ENCODE results near the gene SMIM26.

DNA sequence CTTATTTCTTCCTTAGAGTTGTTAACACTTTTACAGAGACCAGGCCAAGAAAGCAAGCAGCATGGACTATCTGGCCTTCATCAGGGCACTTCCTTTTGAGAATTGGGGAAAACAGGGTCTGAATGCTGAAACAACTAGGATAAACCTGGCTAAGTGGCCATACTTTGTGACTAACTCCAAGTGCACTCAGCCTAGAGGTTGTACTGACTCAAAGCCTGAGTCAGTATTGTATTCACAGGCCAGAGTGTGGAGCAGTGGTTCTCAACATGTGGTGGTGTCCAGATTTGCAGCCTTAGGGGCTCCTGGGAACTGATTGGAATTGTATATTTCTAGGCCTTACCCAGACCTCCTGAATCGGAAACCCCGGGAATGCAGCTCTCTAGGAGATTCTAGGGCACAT, 39.4 kb upstream of the SMIM26 start:
- no peak for TF ChIP-seq EP300 (IDR thresholded peaks at IDR 0.05)
- TF ChIP-seq, protein P1, sequence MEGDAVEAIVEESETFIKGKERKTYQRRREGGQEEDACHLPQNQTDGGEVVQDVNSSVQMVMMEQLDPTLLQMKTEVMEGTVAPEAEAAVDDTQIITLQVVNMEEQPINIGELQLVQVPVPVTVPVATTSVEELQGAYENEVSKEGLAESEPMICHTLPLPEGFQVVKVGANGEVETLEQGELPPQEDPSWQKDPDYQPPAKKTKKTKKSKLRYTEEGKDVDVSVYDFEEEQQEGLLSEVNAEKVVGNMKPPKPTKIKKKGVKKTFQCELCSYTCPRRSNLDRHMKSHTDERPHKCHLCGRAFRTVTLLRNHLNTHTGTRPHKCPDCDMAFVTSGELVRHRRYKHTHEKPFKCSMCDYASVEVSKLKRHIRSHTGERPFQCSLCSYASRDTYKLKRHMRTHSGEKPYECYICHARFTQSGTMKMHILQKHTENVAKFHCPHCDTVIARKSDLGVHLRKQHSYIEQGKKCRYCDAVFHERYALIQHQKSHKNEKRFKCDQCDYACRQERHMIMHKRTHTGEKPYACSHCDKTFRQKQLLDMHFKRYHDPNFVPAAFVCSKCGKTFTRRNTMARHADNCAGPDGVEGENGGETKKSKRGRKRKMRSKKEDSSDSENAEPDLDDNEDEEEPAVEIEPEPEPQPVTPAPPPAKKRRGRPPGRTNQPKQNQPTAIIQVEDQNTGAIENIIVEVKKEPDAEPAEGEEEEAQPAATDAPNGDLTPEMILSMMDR (IDR thresholded peaks at IDR 0.05) = no peak

Measured in ovary (tissue), 3 donors.